ENCODE data around the gene GRHPR. TPM values are rescaled to one million over a fixed set of nuclear protein-coding genes. Genes with fewer than 3 reads are reported as not detected.
"Not testable (repeated sequence)": the region's sequence is repeated elsewhere in the genome, so short reads cannot be mapped to it uniquely, and the experiment has no call there.

The GRHPR gene
- total RNA-seq, 4 donors from 2014 or later = 81.7 to 135 (median 112) TPM

- intact Hi-C loops (cut with DNase I; ENCODE audit: low total_unique reads) = no loop called here
- TF ChIP-seq POLR2A (IDR thresholded peaks at IDR 0.05) (no peak), CTCF (IDR thresholded peaks at IDR 0.05) (no peak)
- no peak for DNase-seq
- Histone ChIP-seq H3K4me1 (peaks cover 0 to 1% of the 10 kb centered on the region in 2 donors), H3K9me3 (no peaks in the 10 kb centered on the region), H3K4me3 (no peak overlapping the region), H3K36me3 (no peaks in the 10 kb centered on the region), H3K27ac (no peak overlapping the region), H3K27me3 (no peaks in the 10 kb centered on the region)
Observed at GRCh38 chr9:37468620-37469019, 46.1 kb downstream of the GRHPR start.

- no peak for DNase-seq
- intact Hi-C loops (cut with DNase I; ENCODE audit: low total_unique reads) = no loop called here
- Histone ChIP-seq H3K27me3 (no peaks in the 10 kb centered on the region), H3K36me3 (no peaks in the 10 kb centered on the region), H3K9me3 (no peaks in the 10 kb centered on the region), H3K4me3 (peak overlapping the region; percentile 12 to 30), H3K27ac (peak overlapping the region; percentile 83 to 88), H3K4me1 (no peaks in the 10 kb centered on the region)
- TF ChIP-seq POLR2A (IDR thresholded peaks at IDR 0.05) = peak in 1 of 2 donors; percentile 21
- no peak for TF ChIP-seq CTCF (IDR thresholded peaks at IDR 0.05)
Observed at GRCh38 chr9:37471942-37472684, 49.6 kb downstream of the GRHPR start.

GRCh38 chr9:37473982-37474381 is 51.5 kb downstream of the GRHPR start:
- H3K36me3 ChIP-seq; intact Hi-C loops (cut with DNase I; ENCODE audit: low total_unique reads); DNase-seq; H3K27ac ChIP-seq; H3K9me3 ChIP-seq; H3K4me1 ChIP-seq; H3K4me3 ChIP-seq; H3K27me3 ChIP-seq: not testable (repeated sequence)

- TF ChIP-seq POLR2A (IDR thresholded peaks at IDR 0.05) = no peak
- no peak for TF ChIP-seq CTCF (IDR thresholded peaks at IDR 0.05)
- no peaks in the 10 kb centered on the region for H3K9me3 ChIP-seq
- no peak overlapping the region for H3K4me3 ChIP-seq
- H3K4me1 ChIP-seq = no peaks in the 10 kb centered on the region
- no peaks in the 10 kb centered on the region for H3K36me3 ChIP-seq
- no peak overlapping the region for H3K27ac ChIP-seq
- intact Hi-C loops (cut with DNase I; ENCODE audit: low total_unique reads) = no loop called here
- no peaks in the 10 kb centered on the region for H3K27me3 ChIP-seq
- no peak for DNase-seq
Observed at GRCh38 chr9:37474438-37474837, 51.9 kb downstream of the GRHPR start.

GRCh38 chr9:37476930-37477329 is 54.4 kb downstream of the GRHPR start:
- no peak overlapping the region for H3K4me3 ChIP-seq
- no peaks in the 10 kb centered on the region for H3K36me3 ChIP-seq
- no peaks in the 10 kb centered on the region for H3K9me3 ChIP-seq
- intact Hi-C loops (cut with DNase I; ENCODE audit: low total_unique reads) = no loop called here
- H3K4me1 ChIP-seq = no peaks in the 10 kb centered on the region
- no peaks in the 10 kb centered on the region for H3K27me3 ChIP-seq
- TF ChIP-seq POLR2A (IDR thresholded peaks at IDR 0.05) (no peak), CTCF (IDR thresholded peaks at IDR 0.05) (no peak)
- H3K27ac ChIP-seq = no peak overlapping the region
- no peak for DNase-seq

- H3K27ac ChIP-seq; H3K27me3 ChIP-seq; H3K4me3 ChIP-seq; DNase-seq; intact Hi-C loops (cut with DNase I; ENCODE audit: low total_unique reads); H3K36me3 ChIP-seq; H3K4me1 ChIP-seq; H3K9me3 ChIP-seq: not testable (repeated sequence)
Observed at GRCh38 chr9:37477443-37477842, 54.9 kb downstream of the GRHPR start.

GRCh38 chr9:37477987-37478619 is 55.6 kb downstream of the GRHPR start:
- H3K9me3 ChIP-seq; H3K27me3 ChIP-seq; H3K4me3 ChIP-seq; H3K36me3 ChIP-seq; H3K4me1 ChIP-seq; H3K27ac ChIP-seq; intact Hi-C loops (cut with DNase I; ENCODE audit: low total_unique reads); DNase-seq: not testable (repeated sequence)
